ENCODE measurements around the gene ARHGAP26.

ARHGAP26 gene

GRCh38 chr5:143013176-143013891, 243.2 kb downstream of the ARHGAP26 start:
- TF ChIP-seq, protein P1, sequence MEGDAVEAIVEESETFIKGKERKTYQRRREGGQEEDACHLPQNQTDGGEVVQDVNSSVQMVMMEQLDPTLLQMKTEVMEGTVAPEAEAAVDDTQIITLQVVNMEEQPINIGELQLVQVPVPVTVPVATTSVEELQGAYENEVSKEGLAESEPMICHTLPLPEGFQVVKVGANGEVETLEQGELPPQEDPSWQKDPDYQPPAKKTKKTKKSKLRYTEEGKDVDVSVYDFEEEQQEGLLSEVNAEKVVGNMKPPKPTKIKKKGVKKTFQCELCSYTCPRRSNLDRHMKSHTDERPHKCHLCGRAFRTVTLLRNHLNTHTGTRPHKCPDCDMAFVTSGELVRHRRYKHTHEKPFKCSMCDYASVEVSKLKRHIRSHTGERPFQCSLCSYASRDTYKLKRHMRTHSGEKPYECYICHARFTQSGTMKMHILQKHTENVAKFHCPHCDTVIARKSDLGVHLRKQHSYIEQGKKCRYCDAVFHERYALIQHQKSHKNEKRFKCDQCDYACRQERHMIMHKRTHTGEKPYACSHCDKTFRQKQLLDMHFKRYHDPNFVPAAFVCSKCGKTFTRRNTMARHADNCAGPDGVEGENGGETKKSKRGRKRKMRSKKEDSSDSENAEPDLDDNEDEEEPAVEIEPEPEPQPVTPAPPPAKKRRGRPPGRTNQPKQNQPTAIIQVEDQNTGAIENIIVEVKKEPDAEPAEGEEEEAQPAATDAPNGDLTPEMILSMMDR (IDR thresholded peaks at IDR 0.05; ENCODE audit: insufficient read depth, low read depth, low read length, missing control alignments): no peak
- no peak for DNase-seq (ENCODE audit: low read depth)
- no peak overlapping the region for H3K4me3 ChIP-seq (ENCODE audit: low read depth, low read length)

DNA sequence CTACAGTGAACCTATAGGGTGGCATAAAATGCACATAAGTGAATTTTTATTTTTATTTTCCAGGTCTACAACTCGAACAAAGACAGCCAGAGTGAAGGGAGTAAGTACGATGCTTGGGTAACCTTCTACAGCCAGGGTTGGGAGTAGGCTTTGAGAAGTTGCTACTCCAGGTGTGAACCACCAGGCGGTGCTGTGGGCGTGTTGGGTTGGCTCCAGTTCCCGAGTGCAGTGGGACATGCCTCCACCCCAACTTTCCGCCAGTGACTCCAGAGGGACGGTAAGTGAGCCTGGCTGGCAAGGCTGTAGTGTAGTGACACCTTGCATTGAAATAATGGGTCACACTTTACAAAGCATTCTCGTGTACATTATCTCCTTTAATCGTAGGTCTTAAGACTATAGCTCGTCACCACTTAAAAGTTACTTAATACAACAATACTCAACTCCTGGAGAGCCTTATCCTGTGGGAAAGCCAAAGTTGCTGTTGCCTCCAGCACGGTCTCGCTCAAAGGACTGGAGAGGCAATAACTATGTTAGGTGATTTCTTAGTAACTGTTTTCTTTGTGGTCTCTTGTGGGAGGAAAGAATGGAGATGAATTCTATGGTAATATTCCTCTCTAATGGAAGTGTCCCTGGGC, 244.0 kb downstream of the ARHGAP26 start:
- no peak overlapping the region for H3K4me3 ChIP-seq (ENCODE audit: low read depth, low read length)
- DNase-seq (ENCODE audit: low read depth): peak; percentile 62
- TF ChIP-seq, protein P1 (IDR thresholded peaks at IDR 0.05; ENCODE audit: insufficient read depth, low read depth, low read length, missing control alignments): peak; percentile 63

- TF ChIP-seq, protein P1 (IDR thresholded peaks at IDR 0.05; ENCODE audit: insufficient read depth, low read depth, low read length, missing control alignments): peak; percentile 71
- H3K4me3 ChIP-seq (ENCODE audit: low read depth, low read length): no peak overlapping the region
- peak; percentile 82 for DNase-seq (ENCODE audit: low read depth)
Observed at GRCh38 chr5:143016777-143017516, 246.8 kb downstream of the ARHGAP26 start.

GRCh38 chr5:143017541-143017940, 247.4 kb downstream of the ARHGAP26 start:
- TF ChIP-seq, protein P1 (IDR thresholded peaks at IDR 0.05; ENCODE audit: insufficient read depth, low read depth, low read length, missing control alignments): no peak
- no peak overlapping the region for H3K4me3 ChIP-seq (ENCODE audit: low read depth, low read length)
- DNase-seq (ENCODE audit: low read depth): no peak

GRCh38 chr5:143017992-143018391, 247.8 kb downstream of the ARHGAP26 start:
- TF ChIP-seq, protein P1 (IDR thresholded peaks at IDR 0.05; ENCODE audit: insufficient read depth, low read depth, low read length, missing control alignments): no peak
- no peak for DNase-seq (ENCODE audit: low read depth)
- no peak overlapping the region for H3K4me3 ChIP-seq (ENCODE audit: low read depth, low read length)

DNA sequence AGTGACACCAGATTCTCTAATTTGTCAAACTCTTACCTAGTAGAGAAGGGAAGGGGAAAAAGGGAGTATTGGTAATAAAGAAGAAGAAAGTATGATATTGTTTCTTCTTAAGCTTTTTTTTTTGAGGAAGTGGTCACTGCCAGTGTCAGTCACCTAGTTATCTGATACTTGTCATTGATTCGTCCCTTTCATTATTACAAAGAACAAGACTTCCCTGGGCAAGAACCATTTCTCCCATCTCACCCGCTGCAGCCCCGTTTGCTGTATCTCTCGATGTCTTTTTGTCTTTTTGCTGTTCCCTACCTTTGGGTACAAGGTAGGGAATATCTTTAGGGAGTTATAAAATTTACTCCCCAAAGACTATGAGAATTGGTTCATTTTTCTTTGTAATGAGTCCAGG, 249.0 kb downstream of the ARHGAP26 start:
- TF ChIP-seq, protein P1 (IDR thresholded peaks at IDR 0.05; ENCODE audit: insufficient read depth, low read depth, low read length, missing control alignments): no peak
- H3K4me3 ChIP-seq (ENCODE audit: low read depth, low read length): peak overlapping the region; percentile 48
- DNase-seq (ENCODE audit: low read depth): peak; percentile 82
